ENCODE measurements around the gene LTBP1.
"Not testable (repeated sequence)": the region's sequence is repeated elsewhere in the genome, so short reads cannot be mapped to it uniquely, and the experiment has no call there.

LTBP1 gene

GRCh38 chr2:33354981-33355380 lies 408.2 kb downstream of the LTBP1 start:
- no peaks in the 10 kb centered on the region for H3K36me3 Mint-ChIP-seq (ENCODE audit: insufficient read depth)
- H3K4me1 Mint-ChIP-seq = no peaks in the 10 kb centered on the region
- no peak overlapping the region for H3K4me3 Mint-ChIP-seq
- H3K27ac Mint-ChIP-seq (ENCODE audit: low read depth) = no peak overlapping the region
- no peaks in the 10 kb centered on the region for H3K27me3 Mint-ChIP-seq
- no peak for ATAC-seq (replicated peaks; ENCODE audit: extremely low read depth, poor library complexity, severe bottlenecking)
- no peak for DNase-seq (ENCODE audit: low spot score in 2 of 2)
- peaks cover 12% of the 10 kb centered on the region for H3K9me3 Mint-ChIP-seq

- no peak overlapping the region for H3K4me3 Mint-ChIP-seq
- no peaks in the 10 kb centered on the region for H3K27me3 Mint-ChIP-seq
- no peak overlapping the region for H3K27ac Mint-ChIP-seq (ENCODE audit: low read depth)
- ATAC-seq (replicated peaks; ENCODE audit: extremely low read depth, poor library complexity, severe bottlenecking) (no peak), DNase-seq (ENCODE audit: low spot score in 2 of 2) (no peak)
- H3K9me3 Mint-ChIP-seq = peaks cover 12% of the 10 kb centered on the region
- no peaks in the 10 kb centered on the region for H3K36me3 Mint-ChIP-seq (ENCODE audit: insufficient read depth)
- H3K4me1 Mint-ChIP-seq = no peaks in the 10 kb centered on the region
These were observed 412.1 kb downstream of the LTBP1 start for GRCh38 chr2:33358878-33359277.

- Mint-ChIP-seq H3K9me3 (no peaks in the 10 kb centered on the region), H3K36me3 (ENCODE audit: insufficient read depth) (peaks cover 3% of the 10 kb centered on the region), H3K27ac (ENCODE audit: low read depth) (no peak overlapping the region), H3K27me3 (no peaks in the 10 kb centered on the region), H3K4me1 (no peaks in the 10 kb centered on the region), H3K4me3 (no peak overlapping the region)
- no peak for DNase-seq (ENCODE audit: low spot score in 2 of 2)
- no peak for ATAC-seq (replicated peaks; ENCODE audit: extremely low read depth, poor library complexity, severe bottlenecking)
These were observed 416.9 kb downstream of the LTBP1 start for GRCh38 chr2:33363325-33364298.

GRCh38 chr2:33365264-33365970 lies 418.7 kb downstream of the LTBP1 start:
- Mint-ChIP-seq H3K27ac (ENCODE audit: low read depth) (no peak overlapping the region), H3K27me3 (no peaks in the 10 kb centered on the region), H3K9me3 (no peaks in the 10 kb centered on the region), H3K4me1 (no peaks in the 10 kb centered on the region), H3K36me3 (ENCODE audit: insufficient read depth) (peaks cover 3% of the 10 kb centered on the region), H3K4me3 (no peak overlapping the region)
- DNase-seq (ENCODE audit: low spot score in 2 of 2) (no peak), ATAC-seq (replicated peaks; ENCODE audit: extremely low read depth, poor library complexity, severe bottlenecking) (no peak)

GRCh38 chr2:33366473-33366872 lies 419.7 kb downstream of the LTBP1 start:
- H3K9me3 Mint-ChIP-seq = no peaks in the 10 kb centered on the region
- H3K36me3 Mint-ChIP-seq (ENCODE audit: insufficient read depth) = peaks cover 3% of the 10 kb centered on the region
- no peak overlapping the region for H3K4me3 Mint-ChIP-seq
- ATAC-seq (replicated peaks; ENCODE audit: extremely low read depth, poor library complexity, severe bottlenecking) (no peak), DNase-seq (ENCODE audit: low spot score in 2 of 2) (no peak)
- H3K4me1 Mint-ChIP-seq = no peaks in the 10 kb centered on the region
- H3K27ac Mint-ChIP-seq (ENCODE audit: low read depth) = no peak overlapping the region
- H3K27me3 Mint-ChIP-seq = no peaks in the 10 kb centered on the region

- H3K27ac Mint-ChIP-seq (ENCODE audit: low read depth); H3K27me3 Mint-ChIP-seq; ATAC-seq (replicated peaks; ENCODE audit: extremely low read depth, poor library complexity, severe bottlenecking); H3K4me1 Mint-ChIP-seq; H3K9me3 Mint-ChIP-seq; DNase-seq (ENCODE audit: low spot score in 2 of 2); H3K36me3 Mint-ChIP-seq (ENCODE audit: insufficient read depth); H3K4me3 Mint-ChIP-seq: not testable (repeated sequence)
These were observed 421.8 kb downstream of the LTBP1 start for GRCh38 chr2:33368524-33368923.

GRCh38 chr2:33369191-33369590 lies 422.4 kb downstream of the LTBP1 start:
- ATAC-seq (replicated peaks; ENCODE audit: extremely low read depth, poor library complexity, severe bottlenecking) (no peak), DNase-seq (ENCODE audit: low spot score in 2 of 2) (no peak)
- H3K9me3 Mint-ChIP-seq = no peaks in the 10 kb centered on the region
- peaks cover 3% of the 10 kb centered on the region for H3K36me3 Mint-ChIP-seq (ENCODE audit: insufficient read depth)
- no peak overlapping the region for H3K4me3 Mint-ChIP-seq
- no peaks in the 10 kb centered on the region for H3K27me3 Mint-ChIP-seq
- no peaks in the 10 kb centered on the region for H3K4me1 Mint-ChIP-seq
- no peak overlapping the region for H3K27ac Mint-ChIP-seq (ENCODE audit: low read depth)

GRCh38 chr2:33370636-33371265 lies 424.0 kb downstream of the LTBP1 start:
- DNase-seq (ENCODE audit: low spot score in 2 of 2) (no peak), ATAC-seq (replicated peaks; ENCODE audit: extremely low read depth, poor library complexity, severe bottlenecking) (no peak)
- Mint-ChIP-seq H3K36me3 (ENCODE audit: insufficient read depth) (peaks cover 3% of the 10 kb centered on the region), H3K4me3 (no peak overlapping the region), H3K27ac (ENCODE audit: low read depth) (no peak overlapping the region), H3K4me1 (no peaks in the 10 kb centered on the region), H3K9me3 (no peaks in the 10 kb centered on the region), H3K27me3 (no peaks in the 10 kb centered on the region)

- no peak for ATAC-seq (replicated peaks; ENCODE audit: extremely low read depth, poor library complexity, severe bottlenecking)
- H3K27ac Mint-ChIP-seq (ENCODE audit: low read depth) = no peak overlapping the region
- no peak for DNase-seq (ENCODE audit: low spot score in 2 of 2)
- peaks cover 2% of the 10 kb centered on the region for H3K36me3 Mint-ChIP-seq (ENCODE audit: insufficient read depth)
- no peak overlapping the region for H3K4me3 Mint-ChIP-seq
- no peaks in the 10 kb centered on the region for H3K4me1 Mint-ChIP-seq
- H3K9me3 Mint-ChIP-seq = no peaks in the 10 kb centered on the region
- H3K27me3 Mint-ChIP-seq = no peaks in the 10 kb centered on the region
These were observed 424.7 kb downstream of the LTBP1 start for GRCh38 chr2:33371304-33372090.

GRCh38 chr2:33372940-33373553 lies 426.3 kb downstream of the LTBP1 start:
- Mint-ChIP-seq H3K27ac (ENCODE audit: low read depth) (no peak overlapping the region), H3K4me1 (no peaks in the 10 kb centered on the region), H3K36me3 (ENCODE audit: insufficient read depth) (peaks cover 2% of the 10 kb centered on the region), H3K4me3 (no peak overlapping the region), H3K9me3 (no peaks in the 10 kb centered on the region), H3K27me3 (no peaks in the 10 kb centered on the region)
- DNase-seq (ENCODE audit: low spot score in 2 of 2) (no peak), ATAC-seq (replicated peaks; ENCODE audit: extremely low read depth, poor library complexity, severe bottlenecking) (no peak)

GRCh38 chr2:33373986-33374385 lies 427.2 kb downstream of the LTBP1 start:
- DNase-seq (ENCODE audit: low spot score in 2 of 2) = no peak
- no peaks in the 10 kb centered on the region for H3K36me3 Mint-ChIP-seq (ENCODE audit: insufficient read depth)

GRCh38 chr2:33375054-33375453 lies 428.3 kb downstream of the LTBP1 start:
- H3K9me3 Mint-ChIP-seq = no peaks in the 10 kb centered on the region
- no peak overlapping the region for H3K27ac Mint-ChIP-seq (ENCODE audit: low read depth)
- H3K36me3 Mint-ChIP-seq (ENCODE audit: insufficient read depth) = no peaks in the 10 kb centered on the region
- no peak overlapping the region for H3K4me3 Mint-ChIP-seq
- H3K4me1 Mint-ChIP-seq = no peaks in the 10 kb centered on the region
- ATAC-seq (replicated peaks; ENCODE audit: extremely low read depth, poor library complexity, severe bottlenecking) (no peak), DNase-seq (ENCODE audit: low spot score in 2 of 2) (no peak)
- no peaks in the 10 kb centered on the region for H3K27me3 Mint-ChIP-seq

More at GRCh38 chr2:33373986-33374385, 427.2 kb downstream of the LTBP1 start:
- H3K4me3 Mint-ChIP-seq = no peak overlapping the region
- no peaks in the 10 kb centered on the region for H3K4me1 Mint-ChIP-seq
- no peaks in the 10 kb centered on the region for H3K9me3 Mint-ChIP-seq
- no peak overlapping the region for H3K27ac Mint-ChIP-seq (ENCODE audit: low read depth)
- no peak for ATAC-seq (replicated peaks; ENCODE audit: extremely low read depth, poor library complexity, severe bottlenecking)
- no peaks in the 10 kb centered on the region for H3K27me3 Mint-ChIP-seq

All from central memory CD8-positive, alpha-beta T cell (primary cell).